Caco-2 (cell line): ENCODE data around the gene WNT3A. TPM values are rescaled to one million over a fixed set of nuclear protein-coding genes. Genes with fewer than 3 reads are reported as not detected.
A peak's percentile ranks its signal among the peaks of the same experiment; 100 is the strongest.

Source experiments
- BruUV-seq: library from RNA; stranded (reverse); fragments of 400-500 nt; replicated peaks from 2 replicates; lab custom pipeline; 2021; lab: Mats Ljungman, UMichigan
- CTCF ChIA-PET: fragments of 300-600 bp; sonication (Branson Sonifier 250); formaldehyde crosslinking; loops from one replicate; lab custom pipeline; 2022; ENCODE audit warnings: antibody characterized with exemption; lab: Charles Lee
- POLR2A ChIA-PET: fragments of 300-600 bp; sonication (Branson Sonifier 250); formaldehyde crosslinking; loops from one replicate; lab custom pipeline; 2022; ENCODE audit warnings: antibody characterized with exemption; lab: Charles Lee
- DNase-seq, 2 experiments: peaks; one replicate each; pipeline versions ENCODE4 v3.0.0 to v3.0.0-alpha.2; 2020 to 2022
- H3K27me3 ChIP-seq: replicated peaks from 2 replicates; pipeline ENCODE4 v1.6.0; 2011; ENCODE audit warnings: low read length; ENCODE audit not compliant: control insufficient read depth, insufficient read depth
- H3K36me3 ChIP-seq: 2 replicates; pipeline ENCODE4 v1.5.1; 2011; ENCODE audit warnings: low read length; ENCODE audit not compliant: control insufficient read depth, insufficient read depth
- H3K4me1 ChIP-seq: fragments of 250-450 bp; sonication (Bioruptor Pico); 2 replicates; pipeline ENCODE4 v1.5.1; 2020; ENCODE audit warnings: mild to moderate bottlenecking
- H3K4me3 ChIP-seq: 2 replicates; pipeline ENCODE4 v1.5.1; 2011; ENCODE audit warnings: low read depth, mild to moderate bottlenecking, control low read depth, low read length
- H3K9me3 ChIP-seq: fragments of 250-450 bp; sonication (Bioruptor Pico); 2 replicates; pipeline ENCODE4 v1.5.1; 2020; ENCODE audit warnings: mild to moderate bottlenecking, moderate library complexity
- H3K27ac Mint-ChIP-seq: one replicate; pipeline ENCODE4 v1.8.0; 2022; ENCODE audit warnings: mixed read lengths; ENCODE audit not compliant: unreplicated experiment
- H3K27me3 Mint-ChIP-seq: one replicate; pipeline ENCODE4 v1.8.0; 2022; ENCODE audit warnings: mixed read lengths; ENCODE audit not compliant: insufficient read depth, unreplicated experiment
- H3K36me3 Mint-ChIP-seq: one replicate; pipeline ENCODE4 v1.8.0; 2022; ENCODE audit warnings: mild to moderate bottlenecking, mixed read lengths; ENCODE audit not compliant: insufficient read depth, unreplicated experiment
- H3K4me1 Mint-ChIP-seq: one replicate; pipeline ENCODE4 v1.8.0; 2022; ENCODE audit warnings: low read depth, mixed read lengths; ENCODE audit not compliant: unreplicated experiment
- H3K4me3 Mint-ChIP-seq: one replicate; pipeline ENCODE4 v1.8.0; 2022; ENCODE audit warnings: mild to moderate bottlenecking, moderate library complexity, mixed read lengths; ENCODE audit not compliant: unreplicated experiment
- H3K9me3 Mint-ChIP-seq: one replicate; pipeline ENCODE4 v1.8.0; 2022; ENCODE audit warnings: mixed read lengths; ENCODE audit not compliant: unreplicated experiment
- CTCF ChIP-seq, 2 experiments: fragments of 200-600 bp in 1 of 2; IDR thresholded peaks; 1 replicate in 1 of 2; 2 replicates in 1 of 2; pipeline versions ENCODE4 v1.5.1 to v1.8.0; 2011 to 2022; ENCODE audit warnings: antibody characterized with exemption in 1 of 2, control low read depth in 1 of 2, inconsistent platforms in 1 of 2, low read depth in 1 of 2, low read length in 1 of 2, mild to moderate bottlenecking in 1 of 2, moderate library complexity in 1 of 2; ENCODE audit not compliant: insufficient read depth in 1 of 2, severe bottlenecking in 1 of 2, unreplicated experiment in 1 of 2
- intact Hi-C: fragments of 100-400 bp; cut with micrococcal nuclease; formaldehyde crosslinking; loops from one replicate; pipeline ENCODE4 v1.10.0; 2022; ENCODE audit not compliant: unreplicated experiment
- total RNA-seq: library from RNA; stranded (reverse); gene quantifications from 2 replicates; pipeline ENCODE4 v1.2.3, GENCODE V29; 2022

Gene WNT3A
- total RNA-seq, 1 experiment from 2014 or later, result 0.09 TPM

GRCh38 chr1:228059634-228060457 is 53.0 kb downstream of the WNT3A start:
- no peaks in the 10 kb centered on the region; the same call in 1 of the 2 replicates for H3K27me3 ChIP-seq
- no peaks in the 10 kb centered on the region for H3K4me1 ChIP-seq
- peaks cover 20% of the 10 kb centered on the region for H3K27me3 Mint-ChIP-seq
- no peak overlapping the region for H3K27ac Mint-ChIP-seq
- BruUV-seq, result no TSS peak
- ChIA-PET CTCF (interaction anchor here (0.6 to 1.7 kb wide), 12 partner anchors 12 to 1652 kb away, joined by 3 to 11 read pairs (median 4); partner anchors contain the start of gene PARP1), POLR2A (interaction anchor here (0.5 to 1.8 kb wide), 4 partner anchors 22 to 272 kb away, joined by 5 to 11 read pairs (median 7); partner anchors contain the start of gene ARF1)
- no peaks in the 10 kb centered on the region for H3K4me1 Mint-ChIP-seq
- H3K9me3 Mint-ChIP-seq, result peaks cover 17% of the 10 kb centered on the region
- H3K36me3 ChIP-seq, result no peaks in the 10 kb centered on the region
- peak overlapping the region; percentile 73 for H3K4me3 Mint-ChIP-seq
- peak overlapping the region; percentile 60 for H3K4me3 ChIP-seq
- no peaks in the 10 kb centered on the region for H3K9me3 ChIP-seq
- TF ChIP-seq CTCF (IDR thresholded peaks at IDR 0.05; ENCODE audit: insufficient read depth in 1 of 2, low read depth in 1 of 2, low read length in 1 of 2, severe bottlenecking in 1 of 2, unreplicated experiment in 1 of 2), result no peak
- no peaks in the 10 kb centered on the region for H3K36me3 Mint-ChIP-seq
- DNase-seq, result peak; percentile 96 to 99
- intact Hi-C loops, result loop anchor here (2.0 kb wide), 1 partner anchor 23 kb away; the partner anchor contains the start of gene ARF1

GRCh38 chr1:228060458-228061190 is 53.8 kb downstream of the WNT3A start:
- POLR2A ChIA-PET, result interaction anchor here (0.5 to 1.8 kb wide), 2 partner anchors 21 to 273 kb away, joined by 7 to 11 read pairs; partner anchors contain the start of gene ARF1
- peaks cover 17% of the 10 kb centered on the region for H3K9me3 Mint-ChIP-seq
- no peak overlapping the region for H3K27ac Mint-ChIP-seq
- H3K4me3 Mint-ChIP-seq, result peak overlapping the region; percentile 73
- Histone ChIP-seq H3K9me3 (no peaks in the 10 kb centered on the region), H3K4me3 (peak overlapping the region; percentile 60), H3K4me1 (no peaks in the 10 kb centered on the region), H3K27me3 (no peaks in the 10 kb centered on the region; the same call in 1 of the 2 replicates), H3K36me3 (no peaks in the 10 kb centered on the region)
- intact Hi-C loops, result loop anchor here (2.0 kb wide), 1 partner anchor 22 kb away; the partner anchor contains the start of gene ARF1
- peak in 1 of 2 experiments; percentile 36 for DNase-seq
- TF ChIP-seq CTCF (IDR thresholded peaks at IDR 0.05; ENCODE audit: insufficient read depth in 1 of 2, low read depth in 1 of 2, low read length in 1 of 2, severe bottlenecking in 1 of 2, unreplicated experiment in 1 of 2), result peak in 1 of 2 experiments; percentile 13
- H3K36me3 Mint-ChIP-seq, result no peaks in the 10 kb centered on the region
- H3K27me3 Mint-ChIP-seq, result peaks cover 17% of the 10 kb centered on the region
- TSS peak; percentile 33 for BruUV-seq
- CTCF ChIA-PET, result interaction anchor here (0.7 to 1.7 kb wide), 3 partner anchors 12 to 61 kb away, joined by 3 to 5 read pairs (median 4); no protein-coding TSS in a partner anchor
- no peaks in the 10 kb centered on the region for H3K4me1 Mint-ChIP-seq
